Small intestine (tissue), 7 donors: ENCODE data around the gene CST8. TPM values are rescaled to one million over a fixed set of nuclear protein-coding genes. Genes with fewer than 3 reads are reported as not detected.

ENCODE experiments used
- DNase-seq, 2 donors: peaks; one replicate each; pipeline versions ENCODE4 v3.0.0 to v3.0.0-alpha.2; 2013
- FAIRE-seq: peaks from 2 replicates; lab custom pipeline; 2012; peaks lifted over from hg19 to GRCh38; lab: Jason Lieb, UNC
- H3K27ac ChIP-seq, 3 donors: one replicate each; pipeline ENCODE4 v1.5.1; 2013; ENCODE audit warnings: low read length in 2 of 3, mild to moderate bottlenecking in 2 of 3, control low read depth in 1 of 3, inconsistent platforms in 1 of 3, low read depth in 1 of 3, moderate library complexity in 1 of 3
- H3K27me3 ChIP-seq, 3 donors: one replicate each; pipeline ENCODE4 v1.6.1; 2013; ENCODE audit warnings: low read length in 3 of 3, inconsistent platforms in 1 of 3; ENCODE audit not compliant: control insufficient read depth in 3 of 3, insufficient read depth in 3 of 3
- H3K36me3 ChIP-seq, 3 donors: one replicate each; pipeline ENCODE4 v1.6.1; 2013; ENCODE audit warnings: low read length in 3 of 3, inconsistent platforms in 1 of 3, low read depth in 1 of 3, mild to moderate bottlenecking in 1 of 3, moderate library complexity in 1 of 3; ENCODE audit not compliant: control insufficient read depth in 3 of 3, insufficient read depth in 2 of 3
- H3K4me1 ChIP-seq, 3 donors: one replicate each; pipeline ENCODE4 v1.6.1; 2013; ENCODE audit warnings: low read length in 2 of 3, inconsistent platforms in 1 of 3, low read depth in 1 of 3, mild to moderate bottlenecking in 1 of 3, moderate library complexity in 1 of 3; ENCODE audit not compliant: control insufficient read depth in 3 of 3, insufficient read depth in 2 of 3
- H3K4me3 ChIP-seq, 3 donors: one replicate each; pipeline ENCODE4 v1.5.1; 2013; ENCODE audit warnings: low read length in 3 of 3, control low read depth in 1 of 3, inconsistent platforms in 1 of 3, low read depth in 1 of 3, mild to moderate bottlenecking in 1 of 3, moderate library complexity in 1 of 3
- H3K9me3 ChIP-seq, 2 donors: one replicate each; pipeline ENCODE4 v1.6.1; 2013; ENCODE audit warnings: low read depth in 1 of 2, low read length in 1 of 2; ENCODE audit not compliant: control insufficient read depth in 2 of 2, insufficient read depth in 1 of 2
- WGBS, 3 donors: extraction: QIAGEN DNeasy Blood & Tissue Kit; methylation state at CpG; one replicate each; pipeline ENCODE4 v1.1.7; 2013; 5-methylcytosine and 5-hydroxymethylcytosine counted together
- polyA plus RNA-seq, 4 donors: library from polyadenylated mRNA; stranded (reverse) in 3 of 4; unstranded in 1 of 4; fragments of 200-250 nt in 3 of 4; fragments of 120-200 nt in 1 of 4; gene quantifications; one replicate each; pipeline versions ENCODE4 v1.2.1 to v1.2.3, GENCODE V29; 2013
- donor health status: healthy with polysubstance abuse.
- donor health status: control.
- donor health status: control.
- donor health status: Bipolar disorder and iron deficiency.
- donor health status: healthy.

The CST8 gene
- polyA plus RNA-seq, 4 donors: not detected

- H3K4me1 ChIP-seq: no peaks in the 10 kb centered on the region
- H3K9me3 ChIP-seq: no peaks in the 10 kb centered on the region
- no peak overlapping the region for H3K4me3 ChIP-seq
- no peaks in the 10 kb centered on the region for H3K36me3 ChIP-seq
- no peaks in the 10 kb centered on the region for H3K27me3 ChIP-seq
- DNase-seq: no peak
- no peak overlapping the region for H3K27ac ChIP-seq
- FAIRE-seq: no peak
- 64 to 78% (median 72%) methylated on average over 4 of the region's 4 CpGs for WGBS, 3 donors
Measured at GRCh38 chr20:23479043-23479442, 11.9 kb upstream of the CST8 start.

- H3K36me3 ChIP-seq: no peaks in the 10 kb centered on the region
- no peaks in the 10 kb centered on the region for H3K9me3 ChIP-seq
- H3K4me1 ChIP-seq: no peaks in the 10 kb centered on the region
- H3K27me3 ChIP-seq: no peaks in the 10 kb centered on the region
- no peak overlapping the region for H3K27ac ChIP-seq
- FAIRE-seq (no peak), DNase-seq (no peak)
- no peak overlapping the region for H3K4me3 ChIP-seq
- 61 to 68% (median 64%) methylated on average over 2 of the region's 2 CpGs for WGBS, 3 donors
Measured at GRCh38 chr20:23482138-23482537, 8.8 kb upstream of the CST8 start.

- Histone ChIP-seq H3K27ac (no peak overlapping the region), H3K4me3 (no peak overlapping the region), H3K4me1 (no peaks in the 10 kb centered on the region), H3K27me3 (no peaks in the 10 kb centered on the region), H3K36me3 (no peaks in the 10 kb centered on the region), H3K9me3 (no peaks in the 10 kb centered on the region)
- WGBS, 3 donors: 71 to 74% (median 74%) methylated on average over 4 of the region's 4 CpGs
- DNase-seq (no peak), FAIRE-seq (no peak)
Measured at GRCh38 chr20:23484081-23484480, 6.8 kb upstream of the CST8 start.

GRCh38 chr20:23488470-23488869 lies 2.4 kb upstream of the CST8 start:
- no peak for DNase-seq
- H3K27me3 ChIP-seq: no peaks in the 10 kb centered on the region
- H3K4me1 ChIP-seq: no peaks in the 10 kb centered on the region
- H3K9me3 ChIP-seq: no peaks in the 10 kb centered on the region
- H3K27ac ChIP-seq: no peak overlapping the region
- 62 to 91% (median 79%) methylated on average over 2 of the region's 2 CpGs for WGBS, 3 donors
- FAIRE-seq: no peak
- no peak overlapping the region for H3K4me3 ChIP-seq
- H3K36me3 ChIP-seq: no peaks in the 10 kb centered on the region

GRCh38 chr20:23488996-23489395 lies 1.9 kb upstream of the CST8 start:
- Histone ChIP-seq H3K27me3 (no peaks in the 10 kb centered on the region), H3K4me1 (no peaks in the 10 kb centered on the region), H3K36me3 (no peaks in the 10 kb centered on the region), H3K27ac (no peak overlapping the region), H3K4me3 (no peak overlapping the region), H3K9me3 (no peaks in the 10 kb centered on the region)
- FAIRE-seq: no peak
- WGBS, 3 donors: 74 to 88% (median 81%) methylated on average over 3 of the region's 3 CpGs
- DNase-seq: no peak

- Histone ChIP-seq H3K9me3 (no peaks in the 10 kb centered on the region), H3K27ac (no peak overlapping the region), H3K36me3 (no peaks in the 10 kb centered on the region), H3K27me3 (no peaks in the 10 kb centered on the region), H3K4me1 (no peaks in the 10 kb centered on the region), H3K4me3 (no peak overlapping the region)
- DNase-seq (no peak), FAIRE-seq (no peak)
Measured at GRCh38 chr20:23492292-23492691, 1.4 kb downstream of the CST8 start.

GRCh38 chr20:23493172-23493772 lies 2.4 kb downstream of the CST8 start:
- no peaks in the 10 kb centered on the region for H3K36me3 ChIP-seq
- H3K4me1 ChIP-seq: no peaks in the 10 kb centered on the region
- no peak overlapping the region for H3K27ac ChIP-seq
- H3K27me3 ChIP-seq: no peaks in the 10 kb centered on the region
- no peak overlapping the region for H3K4me3 ChIP-seq
- WGBS, 3 donors: 59 to 79% (median 72%) methylated on average over 3 of the region's 3 CpGs
- no peaks in the 10 kb centered on the region for H3K9me3 ChIP-seq
- DNase-seq (no peak), FAIRE-seq (no peak)

GRCh38 chr20:23497536-23497935 lies 6.6 kb downstream of the CST8 start:
- Histone ChIP-seq H3K36me3 (no peaks in the 10 kb centered on the region), H3K27me3 (peaks cover 0 to 2% (median 0%) of the 10 kb centered on the region in 3 donors), H3K27ac (no peak overlapping the region), H3K9me3 (no peaks in the 10 kb centered on the region), H3K4me3 (no peak overlapping the region), H3K4me1 (no peaks in the 10 kb centered on the region)
- 32 to 72% (median 55%) methylated on average over 1 of the region's 1 CpG for WGBS, 3 donors
- FAIRE-seq (no peak), DNase-seq (no peak)

- WGBS, 3 donors: 82 to 88% (median 82%) methylated on average over 4 of the region's 4 CpGs
- H3K36me3 ChIP-seq: no peaks in the 10 kb centered on the region
- H3K4me1 ChIP-seq: no peaks in the 10 kb centered on the region
- H3K4me3 ChIP-seq: no peak overlapping the region
- no peak overlapping the region for H3K27ac ChIP-seq
- peaks cover 0 to 2% (median 0%) of the 10 kb centered on the region in 3 donors for H3K27me3 ChIP-seq
- DNase-seq (no peak), FAIRE-seq (no peak)
- no peaks in the 10 kb centered on the region for H3K9me3 ChIP-seq
Measured at GRCh38 chr20:23501926-23502325, 11.0 kb downstream of the CST8 start.
